Frontal cortex (tissue), 4 donors: ENCODE measurements around the gene PFKP. TPM values are rescaled to one million over a fixed set of nuclear protein-coding genes. Genes with fewer than 3 reads are reported as not detected.

ENCODE experiments used
- DNase-seq, 2 donors: peaks; one replicate each; pipeline ENCODE4 v3.0.0; 2012; ENCODE audit warnings: low spot score in 2 of 2
- FAIRE-seq: peaks from 2 replicates; lab custom pipeline; 2012; peaks lifted over from hg19 to GRCh38; lab: Jason Lieb, UNC
- total RNA-seq: library from RNA; depleted of rRNA; stranded (reverse); fragments of >200 nt; gene quantifications from one replicate; pipeline ENCODE4 v1.2.3, GENCODE V29; 2014
- donor health status: control.
- donor health status: control.
- donor health status: control.

PFKP gene
- total RNA-seq, 1 donor from 2014 or later, result 81.5 TPM

DNA sequence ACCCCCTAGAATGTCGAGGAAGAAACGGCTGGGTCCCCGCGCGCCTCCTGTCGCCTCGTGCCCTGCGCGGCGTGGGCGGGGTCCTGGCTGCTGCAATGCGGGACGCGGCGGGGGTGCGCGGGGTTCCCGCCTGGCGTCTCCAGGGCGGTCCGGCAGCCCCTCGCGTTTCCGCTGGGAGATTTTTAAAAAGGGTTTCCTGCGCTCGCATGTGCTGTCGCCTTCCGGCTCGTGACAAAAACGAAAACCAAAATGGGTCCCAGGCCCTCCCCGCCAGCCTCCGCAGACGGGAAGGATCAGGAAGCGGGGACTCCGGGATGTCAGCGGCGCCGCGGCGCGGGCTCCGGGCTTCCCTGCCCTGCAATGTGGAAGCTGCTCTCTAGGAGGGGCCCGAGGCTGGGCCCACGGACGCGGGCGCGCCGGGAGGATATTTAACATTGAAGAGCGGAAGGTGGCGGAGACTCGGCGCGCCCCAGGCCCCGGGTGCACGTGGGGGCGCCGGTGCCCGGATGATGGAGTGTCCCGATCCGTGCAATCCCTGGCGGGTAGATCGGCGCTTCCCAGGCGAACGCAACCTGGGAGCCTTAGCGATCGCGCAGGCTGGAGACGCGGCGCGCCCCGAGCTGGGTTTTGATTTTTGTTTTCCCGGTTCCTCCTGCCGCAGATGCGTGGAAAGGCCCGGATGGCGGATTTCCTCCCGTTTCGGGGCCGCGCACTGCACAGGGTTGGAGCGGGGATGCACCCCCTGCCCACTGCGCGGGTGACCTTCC lies 1.0 kb downstream of the PFKP start:
- DNase-seq (peak; percentile 62 to 65), FAIRE-seq (no peak)

DNA sequence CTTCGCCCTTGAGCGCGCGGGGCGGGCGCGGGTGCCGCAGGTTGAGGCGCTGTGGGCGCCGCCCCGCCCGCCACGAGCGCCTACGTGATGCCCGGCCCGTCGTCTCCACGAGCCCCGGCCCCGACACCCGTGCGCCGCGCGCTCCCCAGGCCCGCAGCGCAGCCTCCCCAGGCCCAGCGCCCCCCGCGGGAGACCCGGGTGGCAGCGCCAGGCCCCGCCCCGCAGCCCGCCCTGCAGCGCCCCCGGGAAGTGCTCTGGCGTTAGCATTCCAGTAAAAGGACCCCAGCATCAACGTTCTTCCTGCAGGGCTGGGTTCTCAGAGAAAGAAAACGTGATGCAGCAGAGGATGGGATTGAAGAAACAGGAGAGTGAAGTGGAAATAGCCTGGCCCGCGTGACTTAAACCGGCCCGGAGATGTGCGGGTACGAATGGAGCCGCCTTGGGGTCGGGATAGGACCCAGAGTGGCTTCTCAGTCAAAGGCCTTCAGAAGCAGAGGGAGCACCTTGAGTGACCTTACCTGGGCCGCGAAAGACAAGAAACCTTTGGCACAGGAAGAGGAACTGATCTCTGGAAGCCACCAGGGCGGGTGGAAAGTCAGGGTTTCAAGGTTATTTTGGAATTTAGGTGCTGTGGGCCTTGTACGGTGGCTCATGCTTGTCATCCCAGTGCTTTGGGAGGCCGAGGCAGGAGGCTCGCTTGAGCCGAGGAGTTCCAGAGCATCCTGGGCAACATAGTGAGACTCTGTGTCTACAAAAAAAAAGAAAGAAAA lies 1.8 kb downstream of the PFKP start:
- FAIRE-seq (no peak), DNase-seq (peak; percentile 58 to 61)

DNA sequence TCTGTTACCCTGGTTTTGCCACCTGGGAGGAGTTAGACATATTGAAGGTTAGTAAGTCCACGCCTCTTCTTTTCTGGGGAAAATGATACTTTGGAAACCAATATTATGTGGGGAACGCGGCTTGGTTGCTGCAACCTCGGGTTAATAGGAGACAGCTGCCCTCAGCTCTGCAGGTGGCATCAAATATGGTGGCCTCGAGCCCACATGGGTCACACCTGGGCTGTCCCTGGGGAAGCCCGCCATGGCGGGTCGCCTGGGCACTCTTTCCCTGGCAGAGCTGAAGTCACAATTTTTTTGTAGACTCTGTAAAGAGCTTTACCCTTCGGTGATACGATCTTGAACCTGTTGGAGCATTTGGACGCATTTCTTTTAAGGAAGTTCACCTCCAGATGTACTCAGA lies 2.5 kb downstream of the PFKP start:
- FAIRE-seq (no peak), DNase-seq (no peak)

DNA sequence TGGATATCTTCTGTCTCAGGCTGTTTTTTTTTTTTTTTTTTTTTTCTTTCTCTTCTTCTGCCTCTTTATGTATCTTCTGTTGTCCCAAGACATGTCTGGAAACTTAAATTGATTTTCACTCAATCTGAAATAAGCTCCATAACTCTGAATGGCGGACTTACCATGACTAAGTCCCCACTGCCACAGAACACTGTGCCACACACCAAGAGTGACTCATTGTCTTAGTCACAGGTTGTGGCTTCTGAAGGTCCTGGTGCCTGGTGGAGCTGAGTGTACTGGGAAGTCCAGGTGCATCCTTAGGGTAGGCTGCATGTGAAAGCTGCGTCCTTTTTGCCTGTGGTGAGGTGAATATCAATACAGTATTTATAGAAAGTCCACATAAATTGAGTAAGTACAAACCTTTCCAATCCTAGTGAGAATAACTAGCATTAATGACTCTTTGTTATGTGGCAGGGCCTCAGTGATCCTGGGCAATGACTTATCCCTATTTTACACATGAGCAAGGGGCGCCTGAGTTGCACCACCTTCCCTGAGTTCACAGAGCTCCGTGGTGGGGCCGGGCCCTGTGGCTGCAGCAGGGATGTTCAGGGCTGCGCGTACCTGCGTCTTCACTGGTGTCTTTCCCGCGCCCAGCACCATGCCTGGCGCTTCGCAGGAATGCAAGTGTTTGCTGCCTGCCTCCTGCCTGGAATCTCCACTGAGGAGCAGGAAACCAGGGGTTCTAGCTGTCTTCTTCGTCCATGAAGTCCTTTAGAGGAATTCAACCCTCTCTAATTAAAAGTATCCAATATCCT lies 4.3 kb downstream of the PFKP start:
- no peak for FAIRE-seq
- DNase-seq, result no peak

DNA sequence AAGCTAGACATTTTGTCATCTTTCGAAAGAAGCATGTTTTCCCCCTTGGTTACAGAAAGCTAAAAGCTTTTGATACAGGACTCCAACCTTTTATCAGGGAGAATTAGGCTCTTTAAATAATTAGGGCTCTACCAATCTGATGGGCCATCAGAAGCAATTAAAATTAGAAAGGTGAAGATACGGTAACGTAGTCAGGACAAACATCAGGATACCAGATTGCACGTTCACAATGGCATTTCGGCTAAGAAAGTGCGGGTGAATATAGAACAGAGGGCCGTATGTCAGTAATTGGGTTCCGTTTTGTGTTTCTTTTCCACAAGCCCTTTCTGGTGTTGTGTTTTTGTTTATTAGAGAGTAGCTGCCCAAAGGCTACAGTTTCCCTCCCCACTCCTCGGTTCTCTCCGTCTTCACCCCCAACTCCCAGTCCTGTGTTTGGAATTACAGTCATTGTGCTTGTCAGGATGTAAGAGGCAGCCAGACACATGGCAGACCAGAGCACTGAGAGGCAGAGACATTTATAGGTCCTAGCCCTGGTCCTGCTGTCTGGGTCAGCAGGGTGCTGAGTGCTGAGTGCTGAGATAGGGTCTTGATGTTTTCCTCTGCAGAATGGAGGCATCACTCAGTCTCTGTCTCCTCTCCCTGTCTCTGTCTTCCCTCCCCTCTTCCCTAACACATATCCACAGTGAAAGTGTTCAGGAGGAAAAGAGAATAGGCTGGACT lies 5.5 kb downstream of the PFKP start:
- FAIRE-seq (no peak), DNase-seq (no peak)

DNA sequence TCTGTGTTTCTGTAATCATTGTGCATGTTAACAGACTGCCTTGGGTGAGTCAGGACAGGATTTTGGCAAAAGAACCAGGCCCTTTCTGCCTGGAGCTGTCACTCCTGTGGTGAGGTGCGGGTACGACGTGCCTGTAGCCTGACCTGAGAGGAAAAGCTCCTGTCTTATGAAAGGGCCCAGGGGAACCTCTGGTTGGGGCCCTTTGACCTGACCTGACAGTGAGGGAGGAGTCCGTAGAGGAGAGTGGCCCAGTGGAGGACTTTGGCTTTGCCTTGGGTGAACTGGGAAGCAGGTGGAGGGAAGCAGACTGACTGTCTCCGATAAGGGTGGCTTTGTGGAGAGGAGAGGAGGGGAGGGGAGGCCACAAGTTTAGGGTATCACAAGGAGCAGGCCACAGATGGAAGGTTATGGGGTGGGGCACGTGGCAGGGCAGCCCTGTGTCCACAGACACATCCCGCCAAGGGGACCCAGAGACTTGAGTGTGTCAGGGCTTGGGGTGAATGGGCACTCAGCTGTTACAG lies 6.9 kb downstream of the PFKP start:
- DNase-seq (no peak), FAIRE-seq (no peak)

DNA sequence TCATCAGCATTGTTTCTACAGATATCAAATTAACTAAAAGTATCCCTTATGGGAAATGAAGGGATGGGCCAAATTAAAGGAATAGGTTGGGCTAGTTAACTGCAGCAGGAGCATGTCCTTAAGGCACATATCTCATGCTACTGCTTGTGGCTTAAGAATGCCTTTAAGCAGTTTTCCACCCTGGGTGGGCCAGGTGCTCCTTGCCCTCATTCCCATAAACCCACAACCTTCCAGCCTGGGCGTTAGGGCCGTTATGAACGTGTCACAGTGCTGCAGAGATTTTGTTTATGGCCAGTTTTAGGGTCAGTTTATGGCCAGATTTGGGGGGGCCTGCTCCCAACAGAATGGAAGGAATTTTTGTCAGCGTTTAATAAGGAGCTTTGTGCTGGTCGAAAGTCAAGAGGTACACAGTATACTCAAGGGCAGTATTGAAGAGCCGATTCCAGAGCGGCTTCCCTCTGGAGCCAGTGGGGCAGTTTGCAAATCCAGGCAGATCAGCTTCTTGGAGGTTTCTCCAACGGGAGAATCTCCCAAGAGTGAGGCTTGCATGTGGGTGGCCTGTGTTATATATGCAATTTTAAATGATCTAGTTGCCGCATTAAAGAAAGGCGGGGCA lies 7.7 kb downstream of the PFKP start:
- FAIRE-seq (no peak), DNase-seq (no peak)

DNA sequence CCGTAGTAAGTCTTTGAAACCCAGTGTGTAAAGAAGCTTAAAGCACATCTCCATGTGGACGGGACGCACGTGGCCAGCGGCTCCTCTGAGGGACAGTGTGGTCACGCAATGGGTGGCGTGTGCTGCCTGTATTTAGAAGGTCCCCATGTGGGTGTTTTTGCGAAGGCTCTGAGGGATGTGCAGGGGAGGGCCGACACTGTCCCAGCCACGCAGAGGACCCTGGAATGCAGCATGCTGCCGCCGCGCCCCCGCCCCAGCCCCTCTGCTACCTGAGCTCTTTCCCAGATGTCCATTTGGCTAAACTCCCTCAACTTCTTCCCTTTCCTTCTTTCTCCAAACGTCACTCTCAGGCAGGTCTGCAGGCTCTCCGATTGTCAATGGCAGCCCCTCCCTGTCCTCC lies 8.8 kb downstream of the PFKP start:
- DNase-seq, result no peak
- FAIRE-seq, result no peak

DNA sequence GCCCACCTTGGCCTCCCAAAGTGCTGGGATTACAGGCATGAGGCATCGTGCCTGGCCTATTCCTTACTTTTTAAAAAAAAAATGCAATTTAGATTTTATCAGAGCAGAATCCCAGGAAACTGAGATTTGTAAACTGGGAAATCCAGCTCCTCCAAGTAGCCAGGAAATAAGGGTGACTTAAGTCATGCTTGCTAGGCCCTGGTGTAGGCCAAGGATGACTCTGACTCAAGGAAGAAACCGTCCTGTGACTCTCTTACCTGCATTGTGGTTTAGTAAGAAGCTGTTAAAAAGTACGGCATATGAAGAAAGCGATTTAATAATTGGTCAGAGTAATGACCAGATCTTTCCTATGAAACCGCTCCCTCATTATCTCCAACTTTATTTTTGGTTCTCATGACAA lies 10.2 kb downstream of the PFKP start:
- DNase-seq, result no peak
- FAIRE-seq, result no peak

DNA sequence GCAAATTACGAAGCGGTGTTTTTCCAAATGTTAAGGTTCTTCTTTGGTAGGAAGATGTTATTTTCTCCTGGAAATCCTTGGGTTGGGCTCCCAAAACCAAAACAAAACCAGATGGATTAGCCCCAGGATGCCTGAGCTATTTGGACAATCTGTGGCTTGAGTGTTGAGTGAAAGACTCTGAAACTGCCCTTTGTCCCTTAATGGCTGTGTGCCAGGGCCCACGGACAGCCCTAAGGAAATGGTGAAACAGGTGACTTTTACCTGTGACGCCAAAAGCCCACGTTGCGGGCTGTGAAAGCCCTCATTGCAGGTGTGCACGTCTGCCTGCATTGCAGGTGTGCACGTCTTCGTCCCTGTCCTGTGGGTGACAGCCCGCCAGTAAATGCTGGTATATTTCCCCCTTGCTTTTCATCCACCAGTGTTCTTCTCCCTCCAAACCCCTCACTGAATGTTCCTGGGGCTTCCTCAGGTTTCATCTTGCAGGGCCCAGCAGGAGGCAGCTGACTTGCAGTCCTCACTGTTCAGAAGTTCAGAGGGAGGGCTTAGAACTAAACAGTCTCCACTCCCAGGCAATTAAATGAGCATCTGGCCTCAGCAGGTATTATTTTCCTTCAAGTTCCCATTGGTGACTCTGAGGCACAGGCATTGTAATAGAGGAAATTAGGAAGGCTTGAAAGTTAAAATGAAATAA lies 10.7 kb downstream of the PFKP start:
- DNase-seq (no peak), FAIRE-seq (no peak)

DNA sequence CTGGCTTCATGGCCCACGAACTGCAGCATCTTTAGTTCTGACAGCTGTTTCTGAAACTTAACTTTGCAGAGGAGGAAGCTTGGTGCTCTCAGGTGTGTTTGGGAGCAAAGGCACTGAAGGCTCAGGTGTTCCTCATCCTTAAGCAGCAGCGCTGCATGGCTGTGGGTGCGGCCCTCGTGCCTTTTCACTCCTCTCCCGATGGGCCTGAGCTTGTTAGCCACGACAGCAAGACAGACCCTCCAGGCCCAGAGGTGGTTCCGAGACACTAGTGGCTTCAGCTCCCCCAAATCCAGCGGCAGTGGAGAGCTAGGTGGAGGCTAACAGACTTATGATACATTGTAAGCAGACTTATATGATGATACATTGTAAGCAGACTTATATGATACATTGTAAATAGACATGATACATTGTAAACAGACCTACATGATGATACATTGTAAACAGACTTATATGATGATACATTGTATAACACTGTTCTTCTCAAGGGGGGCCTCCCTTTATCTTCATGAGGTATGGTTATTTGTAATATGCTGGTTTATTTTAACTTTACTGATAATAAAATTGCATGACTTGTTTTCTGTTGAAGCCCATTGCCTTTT lies 14.1 kb downstream of the PFKP start:
- DNase-seq, result no peak
- FAIRE-seq, result no peak

DNA sequence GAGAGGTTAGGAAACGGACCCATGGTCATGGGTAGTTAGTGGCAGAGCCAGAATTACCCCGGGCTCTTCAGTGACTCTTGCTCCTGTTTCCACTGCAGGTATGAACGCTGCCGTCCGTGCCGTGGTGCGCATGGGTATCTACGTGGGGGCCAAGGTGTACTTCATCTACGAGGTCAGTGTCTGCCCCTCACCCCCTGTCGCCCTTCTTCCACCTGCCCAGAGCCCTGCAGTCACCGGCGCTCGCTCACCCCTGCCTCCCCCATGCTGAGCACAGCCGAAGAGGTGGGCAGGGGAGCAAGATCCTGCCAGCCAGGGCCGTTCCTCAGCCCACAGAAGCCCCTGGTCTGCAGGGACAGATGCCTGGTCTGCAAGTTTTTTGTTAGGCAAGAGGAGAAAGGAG lies 14.9 kb downstream of the PFKP start:
- DNase-seq (no peak), FAIRE-seq (no peak)

DNA sequence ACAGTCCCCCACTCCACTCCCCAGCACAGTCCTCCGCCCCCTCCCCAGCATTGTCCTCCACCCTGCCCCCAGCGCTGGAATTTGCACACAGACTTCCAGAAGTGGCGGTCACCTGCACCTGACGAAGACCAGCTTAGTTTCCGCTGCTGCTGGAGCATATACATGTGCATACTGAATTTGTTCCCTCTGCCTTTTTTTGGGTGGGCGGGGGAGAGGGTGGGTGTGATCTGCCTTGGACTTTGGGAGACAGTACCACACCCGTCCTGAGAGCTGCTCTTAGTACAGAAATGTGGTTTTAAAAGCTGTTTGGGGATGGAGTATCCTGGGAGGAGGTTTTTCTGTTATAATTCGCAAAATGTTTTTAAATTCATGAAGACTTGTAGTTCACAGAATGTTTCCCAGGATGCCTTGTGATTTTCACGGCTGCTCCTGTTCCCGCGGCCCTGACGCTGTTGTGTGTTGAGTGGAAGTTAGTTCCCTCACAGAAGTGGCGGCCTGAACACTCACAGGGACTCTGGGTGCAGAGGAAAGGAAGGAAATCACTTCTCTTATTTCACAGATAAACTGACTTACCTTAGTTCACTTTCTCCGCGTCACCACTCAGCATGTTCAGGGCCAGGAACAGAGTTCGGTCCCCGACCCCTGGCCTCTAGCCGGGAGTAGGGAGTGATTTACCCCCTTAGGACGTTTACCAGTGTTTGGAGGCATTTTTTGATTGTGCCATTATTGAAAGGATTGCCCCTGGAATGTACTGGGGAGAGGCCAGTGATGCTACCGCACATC lies 18.6 kb downstream of the PFKP start:
- FAIRE-seq (no peak), DNase-seq (no peak)

DNA sequence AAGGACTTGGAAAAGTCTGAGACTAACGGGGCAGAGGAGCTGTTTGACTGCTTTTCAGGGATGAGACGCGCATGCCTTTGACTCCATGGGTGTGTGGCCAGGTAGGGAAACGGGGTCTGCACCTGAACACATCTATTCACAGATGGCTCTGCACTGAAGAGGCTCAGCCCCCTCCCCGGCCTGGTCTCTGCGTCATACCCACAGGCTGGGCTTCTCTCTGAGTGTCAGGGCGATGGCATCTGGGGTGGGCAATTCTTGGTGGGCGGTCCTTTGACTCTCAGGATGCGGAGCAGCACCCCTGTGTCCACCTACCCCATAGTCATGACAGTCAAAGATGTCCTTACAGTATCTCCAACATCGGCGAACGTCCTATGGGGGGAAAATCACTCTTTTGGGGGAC lies 23.0 kb downstream of the PFKP start:
- FAIRE-seq, result no peak

DNA sequence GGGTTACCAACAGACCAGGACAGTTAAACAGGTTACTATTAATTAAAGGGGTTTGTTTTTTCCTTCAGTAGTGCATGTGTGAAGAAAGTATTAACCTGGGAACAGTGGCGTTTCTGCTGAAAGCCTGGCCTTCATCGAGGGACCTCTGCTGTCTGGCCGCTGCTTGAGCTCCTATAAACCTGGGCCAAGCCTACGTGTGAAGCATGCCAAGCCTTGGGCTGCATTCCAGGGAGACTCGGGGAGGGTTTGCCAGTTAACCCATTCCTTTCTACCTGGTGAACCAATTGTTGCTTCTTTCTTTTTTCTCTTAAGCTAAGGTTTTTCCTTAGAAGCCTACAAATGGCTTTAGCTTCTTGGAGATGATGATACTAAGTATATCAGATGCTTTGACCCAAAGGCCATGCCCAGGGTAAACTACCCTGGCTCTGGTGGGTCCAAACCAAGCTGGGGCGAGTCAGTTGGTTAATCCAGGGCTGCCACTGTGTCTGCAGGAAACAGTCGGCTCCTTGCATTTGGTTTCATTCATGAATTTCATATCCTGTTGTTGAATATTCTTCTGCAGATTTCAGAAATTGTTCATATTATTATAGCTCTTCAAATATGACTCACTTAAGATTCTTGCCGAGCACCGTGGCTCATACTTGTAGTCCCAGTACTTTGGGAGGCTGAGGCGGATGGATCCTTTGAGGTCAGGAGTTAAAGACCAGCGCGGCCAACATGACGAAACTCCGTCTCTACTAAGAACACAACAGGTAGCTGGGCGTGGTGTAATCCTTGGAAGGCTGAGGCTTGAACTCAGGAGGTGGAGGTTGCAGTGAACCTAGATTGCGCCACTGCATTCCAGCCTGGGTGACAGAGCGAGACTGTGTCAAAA lies 23.8 kb downstream of the PFKP start:
- FAIRE-seq (no peak), DNase-seq (no peak)

More for the DNA sequence above, 23.0 kb downstream of the PFKP start:
- DNase-seq, result no peak

DNA sequence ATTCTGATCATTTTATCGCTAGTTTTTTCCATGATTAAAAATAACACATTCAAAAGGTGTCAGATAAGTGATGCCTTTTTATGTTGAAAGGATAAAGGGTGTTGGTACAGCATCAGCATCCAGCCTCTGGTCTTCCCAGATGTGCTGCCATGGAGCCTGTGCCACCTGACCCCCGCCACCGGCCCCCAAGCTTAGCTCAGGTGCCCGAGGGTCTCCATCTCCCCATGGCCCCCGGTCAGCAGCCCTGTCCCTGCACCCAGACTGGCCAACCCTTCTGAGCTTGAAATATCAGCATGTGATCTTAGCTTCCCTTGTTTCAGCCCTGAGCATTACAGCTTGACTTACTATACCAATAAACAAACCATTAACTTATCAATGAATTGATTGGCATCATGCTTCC lies 24.6 kb downstream of the PFKP start:
- DNase-seq, result no peak

DNA sequence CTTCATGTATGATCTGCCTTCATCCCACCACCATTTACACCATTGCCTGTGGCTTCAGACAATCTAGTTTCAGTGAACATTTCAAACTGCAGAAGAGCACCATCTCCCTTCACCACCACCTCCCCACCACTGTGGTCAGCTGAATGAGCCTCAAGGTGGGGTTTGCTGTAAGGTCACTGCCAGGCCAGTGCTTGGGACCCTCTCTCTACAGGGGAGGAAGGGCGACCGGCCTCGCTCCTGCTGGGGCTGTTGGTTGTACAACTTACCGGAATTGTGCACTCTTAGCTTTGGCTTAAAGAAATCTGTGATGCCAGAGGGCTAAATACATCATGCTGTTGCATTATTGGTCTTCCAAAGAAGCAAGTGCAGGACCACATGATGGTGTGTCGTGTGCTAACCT lies 26.6 kb downstream of the PFKP start:
- FAIRE-seq (no peak), DNase-seq (no peak)

More for the DNA sequence above, 24.6 kb downstream of the PFKP start:
- no peak for FAIRE-seq
